K562 (cell line): ENCODE results near the gene SLC6A13.
"Not testable (repeated sequence)": the region's sequence is repeated elsewhere in the genome, so short reads cannot be mapped to it uniquely, and the experiment has no call there.

Source experiments
- BRF1 ChIP-seq: IDR thresholded peaks from 3 replicates; pipeline ENCODE4 v1.6.1; 2011; ENCODE audit warnings: borderline replicate concordance, mild to moderate bottlenecking; ENCODE audit not compliant: insufficient read length; ENCODE audit errors: extremely low read depth
- CTCF ChIP-seq, 3 experiments: IDR thresholded peaks in 2 of 3; conservative IDR thresholded peaks in 1 of 3; 2 replicates each; pipeline ENCODE4 v1.5.1; 2011 to 2012; ENCODE audit warnings: low read length in 3 of 3, mild to moderate bottlenecking in 3 of 3, control low read depth in 2 of 3, improper control_type of control experiment in 1 of 3, inconsistent platforms in 1 of 3, low read depth in 1 of 3, mixed read lengths in 1 of 3, moderate library complexity in 1 of 3; ENCODE audit not compliant: insufficient read depth in 2 of 3
- DPF2 ChIP-seq: fragments of 450-650 bp; IDR thresholded peaks from 2 replicates; pipeline ENCODE4 v1.6.1; 2016
- EZH2 ChIP-seq: IDR thresholded peaks from 2 replicates; pipeline ENCODE4 v1.6.1; 2012; ENCODE audit warnings: low read depth, mild to moderate bottlenecking, inconsistent platforms, low read length, borderline replicate concordance
- KDM4B ChIP-seq, 2 experiments: fragments of 450-650 bp in 1 of 2; sonication (generic) in 1 of 2; IDR thresholded peaks; 2 replicates each; pipeline ENCODE4 v1.6.1; 2016 to 2017; ENCODE audit warnings: borderline replicate concordance in 2 of 2, antibody characterized with exemption in 1 of 2, low read depth in 1 of 2, mild to moderate bottlenecking in 1 of 2
- KLF16 ChIP-seq: IDR thresholded peaks from 2 replicates; pipeline ENCODE4 v1.6.1; 2016; ENCODE audit warnings: antibody characterized with exemption
- RAD21 ChIP-seq, 2 experiments: fragments of 250-450 bp in 1 of 2; fragments of 450-650 bp in 1 of 2; sonication (Bioruptor Pico) in 1 of 2; formaldehyde crosslinking in 1 of 2; IDR thresholded peaks in 1 of 2; conservative IDR thresholded peaks in 1 of 2; 2 replicates each; pipeline versions ENCODE4 v1.4.0 to v1.8.0; 2020 to 2022; ENCODE audit warnings: mild to moderate bottlenecking in 2 of 2, moderate library complexity in 1 of 2
- RBFOX2 ChIP-seq: fragments of 200-400 bp; formaldehyde crosslinking; IDR thresholded peaks from 2 replicates; pipeline ENCODE4 v1.6.1; 2017; ENCODE audit warnings: low read depth, mild to moderate bottlenecking, low read length, moderate library complexity
- USF1 ChIP-seq: sonication (generic); formaldehyde crosslinking; IDR thresholded peaks from 2 replicates; pipeline ENCODE4 v1.9.0; 2022; ENCODE audit warnings: mild to moderate bottlenecking, missing genetic modification reagents
- ZNF274 ChIP-seq: IDR thresholded peaks from 2 replicates; pipeline ENCODE4 v1.6.1; 2011; ENCODE audit warnings: low read depth, mild to moderate bottlenecking, low read length, moderate library complexity, borderline replicate concordance
- ZNF354B ChIP-seq: fragments of 250-450 bp; sonication (Bioruptor Pico); IDR thresholded peaks from 2 replicates; pipeline ENCODE4 v1.4.0; 2020
- TF ChIP-seq, protein P1 (sequence below): fragments of 450-650 bp; formaldehyde crosslinking; IDR thresholded peaks from 2 replicates; pipeline ENCODE4 v1.4.0; 2022; ENCODE audit warnings: mild to moderate bottlenecking, moderate library complexity
- TF ChIP-seq, protein P2 (sequence below), 2 experiments: fragments of 450-650 bp in 1 of 2; IDR thresholded peaks; 2 replicates each; pipeline ENCODE4 v1.6.1; 2011 to 2017; ENCODE audit warnings: low read depth in 2 of 2, antibody characterized with exemption in 1 of 2, borderline replicate concordance in 1 of 2, low read length in 1 of 2, mild to moderate bottlenecking in 1 of 2, mixed read lengths in 1 of 2; ENCODE audit not compliant: control insufficient read depth in 1 of 2
- TF ChIP-seq, protein P3 (sequence below), 2 experiments: fragments of 450-650 bp in 1 of 2; sonication (generic) in 1 of 2; formaldehyde crosslinking in 1 of 2; IDR thresholded peaks; 2 replicates each; pipeline versions ENCODE4 v1.7.1 to v1.9.0; 2016 to 2022; ENCODE audit warnings: inconsistent platforms in 1 of 2, mild to moderate bottlenecking in 1 of 2, missing genetic modification reagents in 1 of 2

DNA sequence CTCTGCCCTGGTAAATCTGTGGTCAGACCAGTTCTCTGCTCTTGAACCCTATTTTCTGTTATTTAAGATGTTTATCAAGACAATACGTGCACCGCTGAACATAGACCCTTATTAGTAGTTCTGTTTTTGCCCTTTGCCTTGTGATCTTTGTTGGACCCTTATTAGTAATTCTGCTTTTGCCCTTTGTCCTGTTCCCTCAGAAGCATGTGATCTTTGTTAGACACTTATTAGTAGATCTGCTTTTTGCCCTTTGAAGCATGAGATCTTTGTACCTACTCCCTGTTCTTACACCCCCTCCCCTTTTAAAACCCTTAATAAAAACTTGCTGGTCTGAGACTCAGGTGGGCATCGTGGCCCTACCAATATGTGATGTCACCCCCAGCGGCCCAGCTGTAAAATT lies 26.7 kb downstream of the SLC6A13 start:
- TF ChIP-seq, protein P1, sequence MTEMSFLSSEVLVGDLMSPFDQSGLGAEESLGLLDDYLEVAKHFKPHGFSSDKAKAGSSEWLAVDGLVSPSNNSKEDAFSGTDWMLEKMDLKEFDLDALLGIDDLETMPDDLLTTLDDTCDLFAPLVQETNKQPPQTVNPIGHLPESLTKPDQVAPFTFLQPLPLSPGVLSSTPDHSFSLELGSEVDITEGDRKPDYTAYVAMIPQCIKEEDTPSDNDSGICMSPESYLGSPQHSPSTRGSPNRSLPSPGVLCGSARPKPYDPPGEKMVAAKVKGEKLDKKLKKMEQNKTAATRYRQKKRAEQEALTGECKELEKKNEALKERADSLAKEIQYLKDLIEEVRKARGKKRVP: not testable (repeated sequence)
- not testable (repeated sequence) for TF ChIP-seq RBFOX2; ZNF354B (CRISPR knock-in tag); BRF1; DPF2; KDM4B (IDR thresholded peaks at IDR 0.05; ENCODE audit: borderline replicate concordance in 2 of 2, low read depth in 1 of 2); EZH2; KLF16; RAD21 (CRISPR knock-in tag; conservative IDR thresholded peaks at IDR 0.05 in 1 of 2, IDR thresholded peaks at IDR 0.05 in 1 of 2); CTCF (IDR thresholded peaks at IDR 0.05 in 2 of 3, conservative IDR thresholded peaks at IDR 0.05 in 1 of 3; ENCODE audit: insufficient read depth in 2 of 3, low read depth in 1 of 3, low read length in 3 of 3); USF1 (CRISPR knock-in tag); ZNF274
- TF ChIP-seq, protein P2, sequence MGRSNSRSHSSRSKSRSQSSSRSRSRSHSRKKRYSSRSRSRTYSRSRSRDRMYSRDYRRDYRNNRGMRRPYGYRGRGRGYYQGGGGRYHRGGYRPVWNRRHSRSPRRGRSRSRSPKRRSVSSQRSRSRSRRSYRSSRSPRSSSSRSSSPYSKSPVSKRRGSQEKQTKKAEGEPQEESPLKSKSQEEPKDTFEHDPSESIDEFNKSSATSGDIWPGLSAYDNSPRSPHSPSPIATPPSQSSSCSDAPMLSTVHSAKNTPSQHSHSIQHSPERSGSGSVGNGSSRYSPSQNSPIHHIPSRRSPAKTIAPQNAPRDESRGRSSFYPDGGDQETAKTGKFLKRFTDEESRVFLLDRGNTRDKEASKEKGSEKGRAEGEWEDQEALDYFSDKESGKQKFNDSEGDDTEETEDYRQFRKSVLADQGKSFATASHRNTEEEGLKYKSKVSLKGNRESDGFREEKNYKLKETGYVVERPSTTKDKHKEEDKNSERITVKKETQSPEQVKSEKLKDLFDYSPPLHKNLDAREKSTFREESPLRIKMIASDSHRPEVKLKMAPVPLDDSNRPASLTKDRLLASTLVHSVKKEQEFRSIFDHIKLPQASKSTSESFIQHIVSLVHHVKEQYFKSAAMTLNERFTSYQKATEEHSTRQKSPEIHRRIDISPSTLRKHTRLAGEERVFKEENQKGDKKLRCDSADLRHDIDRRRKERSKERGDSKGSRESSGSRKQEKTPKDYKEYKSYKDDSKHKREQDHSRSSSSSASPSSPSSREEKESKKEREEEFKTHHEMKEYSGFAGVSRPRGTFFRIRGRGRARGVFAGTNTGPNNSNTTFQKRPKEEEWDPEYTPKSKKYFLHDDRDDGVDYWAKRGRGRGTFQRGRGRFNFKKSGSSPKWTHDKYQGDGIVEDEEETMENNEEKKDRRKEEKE (IDR thresholded peaks at IDR 0.05; ENCODE audit: borderline replicate concordance in 1 of 2, control insufficient read depth in 1 of 2, low read depth in 2 of 2, low read length in 1 of 2): not testable (repeated sequence)
- TF ChIP-seq, protein P3, sequence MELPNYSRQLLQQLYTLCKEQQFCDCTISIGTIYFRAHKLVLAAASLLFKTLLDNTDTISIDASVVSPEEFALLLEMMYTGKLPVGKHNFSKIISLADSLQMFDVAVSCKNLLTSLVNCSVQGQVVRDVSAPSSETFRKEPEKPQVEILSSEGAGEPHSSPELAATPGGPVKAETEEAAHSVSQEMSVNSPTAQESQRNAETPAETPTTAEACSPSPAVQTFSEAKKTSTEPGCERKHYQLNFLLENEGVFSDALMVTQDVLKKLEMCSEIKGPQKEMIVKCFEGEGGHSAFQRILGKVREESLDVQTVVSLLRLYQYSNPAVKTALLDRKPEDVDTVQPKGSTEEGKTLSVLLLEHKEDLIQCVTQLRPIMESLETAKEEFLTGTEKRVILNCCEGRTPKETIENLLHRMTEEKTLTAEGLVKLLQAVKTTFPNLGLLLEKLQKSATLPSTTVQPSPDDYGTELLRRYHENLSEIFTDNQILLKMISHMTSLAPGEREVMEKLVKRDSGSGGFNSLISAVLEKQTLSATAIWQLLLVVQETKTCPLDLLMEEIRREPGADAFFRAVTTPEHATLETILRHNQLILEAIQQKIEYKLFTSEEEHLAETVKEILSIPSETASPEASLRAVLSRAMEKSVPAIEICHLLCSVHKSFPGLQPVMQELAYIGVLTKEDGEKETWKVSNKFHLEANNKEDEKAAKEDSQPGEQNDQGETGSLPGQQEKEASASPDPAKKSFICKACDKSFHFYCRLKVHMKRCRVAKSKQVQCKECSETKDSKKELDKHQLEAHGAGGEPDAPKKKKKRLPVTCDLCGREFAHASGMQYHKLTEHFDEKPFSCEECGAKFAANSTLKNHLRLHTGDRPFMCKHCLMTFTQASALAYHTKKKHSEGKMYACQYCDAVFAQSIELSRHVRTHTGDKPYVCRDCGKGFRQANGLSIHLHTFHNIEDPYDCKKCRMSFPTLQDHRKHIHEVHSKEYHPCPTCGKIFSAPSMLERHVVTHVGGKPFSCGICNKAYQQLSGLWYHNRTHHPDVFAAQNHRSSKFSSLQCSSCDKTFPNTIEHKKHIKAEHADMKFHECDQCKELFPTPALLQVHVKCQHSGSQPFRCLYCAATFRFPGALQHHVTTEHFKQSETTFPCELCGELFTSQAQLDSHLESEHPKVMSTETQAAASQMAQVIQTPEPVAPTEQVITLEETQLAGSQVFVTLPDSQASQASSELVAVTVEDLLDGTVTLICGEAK (IDR thresholded peaks at IDR 0.05): not testable (repeated sequence)
- TF ChIP-seq, protein P3 (CRISPR knock-in tag; IDR thresholded peaks at IDR 0.05): not testable (repeated sequence)
